Dedifferentiated amniotic fluid mesenchymal stem cell (primary cell): ENCODE results near the gene ZC3H7B.

Experiments used
- DNase-seq: peaks from one replicate; pipeline ENCODE4 v3.0.0-alpha.2; 2016; ENCODE audit errors: extremely low spot score

The ZC3H7B gene

DNA sequence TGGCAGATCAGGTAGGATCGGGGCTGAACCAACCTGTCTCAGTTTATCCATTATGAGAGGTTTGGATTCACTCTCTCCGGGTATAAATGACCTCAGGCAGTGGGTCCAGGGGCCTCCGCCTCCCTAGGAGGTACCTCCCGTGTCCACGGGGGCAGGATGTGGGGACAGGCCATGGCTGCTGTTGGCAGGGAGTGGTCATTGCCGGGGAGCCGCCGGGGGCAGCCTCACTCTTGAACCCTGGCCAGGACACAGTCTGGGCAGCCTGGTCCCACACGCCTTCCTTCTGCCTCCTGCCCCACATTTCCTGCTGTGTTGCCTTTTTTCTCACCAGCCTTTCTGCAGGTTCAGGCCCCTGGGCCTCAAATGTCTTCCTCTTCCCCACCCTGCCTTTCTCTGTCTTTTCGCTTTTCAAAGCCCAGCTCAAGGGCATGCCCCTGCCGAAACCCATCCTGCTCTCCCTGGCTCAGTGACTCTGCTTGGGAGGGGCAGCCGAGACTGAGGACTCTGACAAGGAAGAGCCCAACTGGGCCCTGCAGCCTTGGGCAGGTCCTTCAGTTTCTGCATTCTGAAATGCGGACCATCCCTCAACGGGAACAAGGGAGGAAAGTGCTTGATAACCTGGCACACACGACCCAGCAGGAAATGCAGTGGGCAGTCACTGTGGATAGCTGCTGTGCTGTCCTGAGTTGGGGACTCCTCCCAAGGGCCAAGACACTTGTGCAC lies 31.1 kb downstream of the ZC3H7B start:
- DNase-seq = no peak

GRCh38 chr22:41333806-41334205 lies 32.5 kb downstream of the ZC3H7B start:
- DNase-seq = no peak

DNA sequence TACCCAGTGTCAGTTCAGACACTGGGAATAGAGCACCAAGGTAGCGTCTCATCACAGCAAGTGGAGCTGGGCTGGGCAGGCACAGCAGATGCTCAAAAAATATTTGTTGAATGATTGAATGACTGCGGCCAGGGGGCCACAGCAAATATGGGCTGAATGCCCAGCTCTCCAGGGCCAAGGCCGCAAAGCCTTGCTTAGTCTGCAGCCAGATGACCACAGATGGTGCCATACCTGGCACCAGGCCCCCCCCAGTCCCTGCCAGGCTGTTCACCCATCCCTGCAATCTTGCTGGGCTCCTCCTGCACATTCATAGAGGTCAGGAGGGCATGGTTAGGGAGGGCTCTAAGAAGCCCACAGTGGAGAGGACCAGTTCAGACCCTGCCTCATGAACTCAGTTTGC lies 32.9 kb downstream of the ZC3H7B start:
- no peak for DNase-seq

- no peak for DNase-seq
Observed at GRCh38 chr22:41334951-41335635, 33.8 kb downstream of the ZC3H7B start.

DNA sequence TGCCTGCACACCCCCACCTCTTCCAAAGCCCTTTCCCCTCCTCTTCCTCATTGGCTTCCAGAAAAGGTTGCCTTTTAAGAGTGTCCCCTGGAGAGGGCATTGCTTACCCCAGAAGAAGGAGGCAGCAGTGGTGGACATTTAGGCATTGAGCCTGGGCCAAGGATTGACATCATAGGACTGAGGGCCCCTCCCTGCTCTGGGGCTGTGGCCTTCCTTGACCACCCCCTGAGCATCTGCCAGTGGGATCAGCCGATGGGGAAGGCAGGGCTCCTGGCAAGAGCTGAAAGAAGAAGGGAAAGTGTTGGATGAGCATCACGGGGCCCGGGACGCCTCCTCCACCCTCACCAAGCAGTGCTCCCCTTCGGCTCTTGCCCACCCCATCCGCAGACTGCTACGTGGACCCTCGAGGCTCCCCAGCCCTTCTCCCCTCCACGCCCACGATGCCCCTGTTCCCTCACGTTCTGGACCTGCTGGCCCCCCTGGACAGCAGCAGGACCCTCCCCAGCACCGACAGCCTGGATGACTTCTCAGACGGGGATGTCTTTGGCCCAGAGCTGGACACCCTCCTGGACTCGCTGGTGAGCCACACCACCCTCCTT lies 37.4 kb downstream of the ZC3H7B start:
- no peak for DNase-seq

GRCh38 chr22:41339823-41340222 lies 38.5 kb downstream of the ZC3H7B start:
- DNase-seq = no peak

GRCh38 chr22:41340357-41340756 lies 39.0 kb downstream of the ZC3H7B start:
- DNase-seq = no peak

DNA sequence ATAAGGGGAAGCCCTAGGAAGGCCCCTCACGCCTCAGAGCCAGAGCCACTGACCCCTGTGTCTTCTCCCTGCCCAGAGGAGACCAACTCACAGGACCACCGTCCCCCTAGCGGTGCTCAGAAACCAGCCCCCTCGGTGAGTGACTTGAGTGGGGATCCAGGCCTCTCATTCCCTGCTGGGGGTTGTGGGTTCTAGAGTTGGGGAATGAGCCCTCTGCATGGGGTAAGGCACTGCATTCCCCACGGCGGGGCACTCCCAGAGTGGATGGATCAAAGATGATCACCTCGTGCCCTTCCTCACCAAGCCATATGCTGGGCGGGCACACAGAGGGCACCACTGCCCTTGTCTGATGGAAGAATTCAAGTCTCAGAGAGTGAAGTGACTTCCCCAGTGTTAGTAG lies 39.7 kb downstream of the ZC3H7B start:
- no peak for DNase-seq

GRCh38 chr22:41341990-41342389 lies 40.7 kb downstream of the ZC3H7B start:
- no peak for DNase-seq

- DNase-seq = no peak
Observed at GRCh38 chr22:41343300-41343699, 42.0 kb downstream of the ZC3H7B start.

GRCh38 chr22:41343717-41344116 lies 42.4 kb downstream of the ZC3H7B start:
- DNase-seq = no peak

- no peak for DNase-seq
Observed at GRCh38 chr22:41344189-41344788, 43.0 kb downstream of the ZC3H7B start.

- DNase-seq = no peak
Observed at GRCh38 chr22:41345807-41346335, 44.5 kb downstream of the ZC3H7B start.

GRCh38 chr22:41347066-41347859 lies 45.9 kb downstream of the ZC3H7B start:
- no peak for DNase-seq

DNA sequence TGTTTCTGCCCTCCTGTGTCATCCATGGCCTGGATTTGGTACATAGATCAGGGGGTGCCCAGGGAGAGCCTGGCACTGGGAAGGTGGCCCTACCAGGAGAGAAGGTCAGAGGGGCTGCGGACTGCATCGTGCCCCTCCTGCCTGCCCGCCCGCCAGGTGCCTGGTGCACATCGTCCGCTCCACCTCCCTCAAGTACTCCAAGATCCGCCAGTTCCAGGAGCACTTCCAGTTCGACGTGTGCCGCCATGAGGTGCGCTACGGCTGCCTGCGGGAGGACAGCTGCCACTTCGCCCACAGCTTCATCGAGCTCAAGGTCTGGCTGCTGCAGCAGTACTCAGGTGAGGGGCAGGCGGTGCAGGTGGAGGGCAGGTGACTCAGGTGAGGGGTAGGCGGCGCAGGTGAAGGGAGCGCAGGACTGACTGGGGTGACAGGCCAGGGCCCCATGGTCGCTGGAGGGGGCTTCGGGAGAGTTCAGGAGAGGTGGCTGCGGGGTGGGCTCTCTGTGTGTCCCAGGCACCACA lies 47.7 kb downstream of the ZC3H7B start:
- DNase-seq = no peak

GRCh38 chr22:41350087-41350486 lies 48.8 kb downstream of the ZC3H7B start:
- no peak for DNase-seq

GRCh38 chr22:41351011-41351410 lies 49.7 kb downstream of the ZC3H7B start:
- DNase-seq = no peak

GRCh38 chr22:41352058-41352457 lies 50.7 kb downstream of the ZC3H7B start:
- DNase-seq = no peak

GRCh38 chr22:41353862-41354575 lies 52.7 kb downstream of the ZC3H7B start:
- no peak for DNase-seq

DNA sequence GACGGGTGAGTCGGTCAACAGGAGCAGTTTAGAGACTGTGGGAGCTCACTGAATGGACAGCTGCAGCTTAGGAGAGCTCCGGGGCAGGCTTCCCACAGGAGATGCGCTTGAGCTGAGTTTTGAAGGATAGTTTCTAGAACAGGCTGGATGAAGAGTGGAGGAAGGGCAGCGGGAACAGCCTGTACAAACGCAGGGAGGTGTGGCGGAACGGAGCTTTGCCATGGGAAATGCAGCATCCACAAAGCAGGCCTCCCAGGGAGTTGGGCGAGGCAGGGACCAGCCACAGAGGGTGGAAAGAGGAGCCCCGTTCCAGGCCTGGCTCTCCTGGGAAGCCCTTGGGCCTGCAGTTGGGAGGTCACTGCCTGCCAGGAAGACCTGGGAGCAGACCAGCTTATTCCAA lies 53.7 kb downstream of the ZC3H7B start:
- no peak for DNase-seq

GRCh38 chr22:41355895-41356294 lies 54.6 kb downstream of the ZC3H7B start:
- no peak for DNase-seq
